HG02852 (cell line): Measurements from ENCODE around the gene TCEA2.
"Not testable (repeated sequence)": the region's sequence is repeated elsewhere in the genome, so short reads cannot be mapped to it uniquely, and the experiment has no call there.

Experiments used
- ATAC-seq: cut with Tn5 transposase; IDR thresholded peaks from one replicate; pipeline ENCODE4 v1.9.1; 2021; ENCODE audit warnings: mild to moderate bottlenecking, moderate library complexity; ENCODE audit not compliant: unreplicated experiment

The TCEA2 gene

DNA sequence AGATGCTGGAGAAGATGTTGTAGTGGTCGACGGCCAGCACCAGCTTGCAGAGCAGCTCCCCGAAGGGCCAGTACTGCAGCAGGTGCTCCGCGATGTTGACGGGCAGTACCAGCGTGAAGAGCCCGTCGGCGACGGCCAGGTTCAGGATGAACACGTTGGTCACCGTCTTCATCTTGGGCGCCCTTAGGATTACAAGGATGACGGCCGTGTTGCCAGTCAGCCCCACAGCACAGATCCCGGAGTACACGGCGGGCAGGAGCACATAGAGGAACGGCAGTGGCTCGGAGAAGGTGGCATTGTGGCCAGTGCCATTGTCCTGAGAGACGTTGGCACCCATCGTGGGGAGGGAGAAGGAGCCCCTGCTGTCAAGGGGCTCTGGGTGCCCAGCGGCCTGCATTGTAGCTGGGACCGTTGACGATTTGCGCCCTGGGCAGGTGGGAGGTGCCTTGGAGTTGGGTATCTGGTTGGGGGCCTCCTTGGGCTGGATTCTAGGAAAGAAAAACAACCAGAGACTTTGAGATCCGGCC is 43.5 kb downstream of the TCEA2 start:
- ATAC-seq: no peak

DNA sequence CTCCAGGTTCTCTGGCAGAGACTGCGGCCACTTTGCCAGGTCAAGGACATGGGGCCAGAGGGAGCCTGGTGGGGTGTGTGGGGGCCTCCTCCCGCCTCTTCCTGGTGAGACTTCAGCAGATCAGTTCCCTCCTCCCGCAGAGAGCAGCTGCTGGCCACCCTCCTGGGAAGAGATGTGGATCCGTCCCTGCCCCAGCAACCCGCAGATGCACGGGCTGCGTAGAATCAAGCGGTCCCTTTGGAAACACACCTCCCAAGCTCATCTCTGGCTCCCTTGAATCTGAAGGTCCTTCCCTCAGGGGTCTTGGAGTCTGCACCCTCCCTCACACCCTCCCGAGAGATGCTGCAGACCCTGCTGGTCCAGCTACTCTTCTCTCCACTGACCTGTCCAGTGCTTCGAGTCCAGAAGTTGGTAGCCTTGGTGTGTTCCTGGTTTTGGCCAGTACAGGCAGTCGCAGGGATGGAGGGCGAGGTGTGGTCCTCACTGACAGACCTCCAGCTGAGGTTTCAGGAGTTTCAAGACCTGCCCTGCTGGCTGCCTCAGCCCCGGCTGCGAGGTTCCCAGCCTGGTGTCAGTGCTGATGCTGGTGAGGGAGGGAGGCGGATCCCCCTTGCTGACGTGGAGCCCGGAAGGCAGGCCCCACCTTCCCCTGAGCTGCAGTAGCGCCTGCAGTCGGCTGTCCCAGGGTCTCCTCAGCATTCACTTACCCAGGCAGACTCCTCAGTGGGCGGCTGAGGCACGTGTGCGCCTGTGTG is 44.2 kb downstream of the TCEA2 start, which contains the start of gene NPBWR2:
TSS of gene NPBWR2 (minus strand) at position 585 of the 755 bp plus-strand sequence. CDS start 734 bp downstream, outside the sequence.
- ATAC-seq: no peak

- ATAC-seq: no peak
Observed at GRCh38 chr20:64107736-64108457, 44.9 kb downstream of the TCEA2 start.

DNA sequence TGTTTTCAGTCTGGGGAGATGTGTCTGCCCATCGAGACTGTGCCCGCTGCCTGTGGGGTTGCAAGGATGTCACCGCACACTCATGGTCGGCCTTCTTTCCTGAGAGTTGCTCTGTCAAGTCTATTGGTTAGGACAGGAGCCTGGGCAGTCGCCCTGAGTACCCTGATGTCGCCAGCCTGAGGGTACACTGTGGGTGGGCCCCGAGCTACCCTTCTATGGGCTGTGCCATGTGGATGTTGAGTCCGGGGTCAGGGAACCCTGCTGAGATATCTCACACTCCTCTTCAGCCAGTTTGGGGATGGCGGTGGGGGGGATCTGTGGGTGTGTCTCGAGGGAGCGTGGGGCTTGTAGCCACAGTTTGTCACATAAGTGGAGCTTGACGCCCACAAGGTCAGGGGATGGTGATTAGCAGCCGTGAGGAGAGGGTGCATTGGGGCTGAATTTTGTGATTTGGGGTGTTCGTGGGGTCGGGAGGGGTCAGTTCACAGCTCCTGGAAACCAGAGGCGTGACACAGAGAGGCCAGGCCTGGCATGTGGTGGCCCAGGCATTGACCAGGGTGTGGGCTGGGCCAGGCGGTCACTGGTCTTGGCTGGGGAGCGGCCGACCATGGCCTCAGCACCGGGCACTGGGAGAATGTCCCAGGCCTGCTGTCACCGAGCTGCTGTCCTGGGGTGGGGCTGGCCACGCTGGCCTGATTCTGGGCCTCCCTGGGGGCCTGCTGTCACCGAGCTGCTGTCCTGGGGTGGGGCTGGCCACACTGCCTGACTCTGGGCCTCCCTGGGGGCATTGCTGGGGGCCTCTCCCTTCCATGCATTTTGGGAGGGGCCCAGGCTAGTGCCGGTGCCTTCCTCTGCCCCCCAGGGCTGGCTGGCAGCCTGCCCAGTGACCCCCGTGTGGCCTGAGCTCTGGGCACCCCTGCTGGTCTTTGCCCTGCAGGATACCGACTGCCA is 46.0 kb downstream of the TCEA2 start:
- no peak for ATAC-seq

DNA sequence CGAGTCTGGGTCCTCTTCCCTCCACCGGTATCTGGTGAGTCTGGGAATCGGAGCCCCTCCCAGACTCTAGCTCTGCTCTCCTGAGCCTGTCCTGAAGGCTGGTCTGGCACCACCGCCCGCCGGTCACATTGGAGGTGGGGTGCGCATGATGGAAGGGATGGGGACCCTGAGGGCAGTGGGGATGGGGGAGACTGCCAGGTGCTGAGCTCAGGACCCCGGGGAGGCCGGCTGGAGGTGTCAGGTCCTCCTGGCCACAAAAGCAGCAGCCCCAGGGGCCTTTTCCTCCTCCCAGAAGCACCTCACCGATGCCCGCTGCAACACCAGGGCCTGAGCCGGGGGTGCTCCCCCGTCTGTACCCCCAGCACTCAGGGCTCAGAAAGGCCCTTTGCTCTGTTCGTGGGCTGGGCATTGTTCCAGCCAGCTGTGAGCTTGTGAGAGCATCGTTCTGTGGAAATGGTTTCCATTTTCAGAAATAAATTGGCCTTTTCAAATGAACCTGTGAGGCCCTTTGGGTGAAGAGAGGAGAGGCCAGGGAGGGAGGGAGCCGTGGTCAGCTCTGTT is 46.9 kb downstream of the TCEA2 start:
- ATAC-seq: no peak

DNA sequence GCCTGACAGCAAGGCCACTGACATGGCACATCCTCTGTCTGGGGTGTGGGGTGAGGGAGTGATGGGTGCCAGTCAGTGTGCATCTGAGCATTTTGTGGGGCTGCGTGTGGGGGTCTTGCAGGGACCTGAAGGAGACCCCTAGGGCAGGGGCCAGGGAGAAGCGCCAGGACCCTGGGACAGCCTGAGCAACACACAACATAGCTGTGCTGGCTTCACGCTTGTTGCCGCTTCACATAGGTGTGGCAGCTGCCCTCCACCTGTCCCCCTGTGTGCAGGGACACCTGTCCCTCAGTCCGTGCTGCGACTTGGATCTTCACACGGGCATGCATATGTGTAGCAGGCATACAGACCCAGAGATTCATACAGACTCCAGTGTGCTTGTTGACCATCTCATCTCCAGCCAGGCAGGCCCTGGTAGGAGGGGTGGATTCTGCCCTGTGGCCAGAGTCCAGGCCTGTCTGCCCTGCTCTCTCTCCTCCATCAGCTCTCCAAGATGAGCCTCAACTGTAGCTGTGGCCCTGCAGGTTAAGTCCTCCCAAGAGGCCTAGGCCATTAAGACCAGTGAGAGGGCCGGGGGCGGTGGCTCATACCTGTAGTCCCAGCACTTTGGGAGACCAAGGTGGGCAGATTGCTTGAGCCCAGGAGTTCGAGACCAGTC is 47.5 kb downstream of the TCEA2 start:
- no peak for ATAC-seq

- no peak for ATAC-seq
Observed at GRCh38 chr20:64111841-64112641, 49.0 kb downstream of the TCEA2 start.

- ATAC-seq: no peak
Observed at GRCh38 chr20:64112691-64113443, 49.9 kb downstream of the TCEA2 start.

DNA sequence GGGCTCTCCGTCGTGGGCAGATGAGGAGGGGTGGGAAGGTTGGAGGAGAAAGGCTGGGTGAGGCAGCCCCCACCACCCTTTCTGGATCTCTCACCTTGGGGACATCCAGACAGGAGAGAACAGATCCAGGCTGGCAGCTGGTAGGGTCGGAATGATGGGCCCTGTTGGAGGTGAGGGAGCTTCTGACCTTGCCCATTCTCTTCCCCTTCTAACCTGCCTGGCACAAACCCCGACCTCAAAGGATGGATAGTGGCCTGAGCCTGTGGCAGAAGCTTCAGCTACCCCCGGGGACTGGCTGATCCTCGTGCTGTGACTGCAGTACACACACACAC is 50.4 kb downstream of the TCEA2 start:
- ATAC-seq: no peak

DNA sequence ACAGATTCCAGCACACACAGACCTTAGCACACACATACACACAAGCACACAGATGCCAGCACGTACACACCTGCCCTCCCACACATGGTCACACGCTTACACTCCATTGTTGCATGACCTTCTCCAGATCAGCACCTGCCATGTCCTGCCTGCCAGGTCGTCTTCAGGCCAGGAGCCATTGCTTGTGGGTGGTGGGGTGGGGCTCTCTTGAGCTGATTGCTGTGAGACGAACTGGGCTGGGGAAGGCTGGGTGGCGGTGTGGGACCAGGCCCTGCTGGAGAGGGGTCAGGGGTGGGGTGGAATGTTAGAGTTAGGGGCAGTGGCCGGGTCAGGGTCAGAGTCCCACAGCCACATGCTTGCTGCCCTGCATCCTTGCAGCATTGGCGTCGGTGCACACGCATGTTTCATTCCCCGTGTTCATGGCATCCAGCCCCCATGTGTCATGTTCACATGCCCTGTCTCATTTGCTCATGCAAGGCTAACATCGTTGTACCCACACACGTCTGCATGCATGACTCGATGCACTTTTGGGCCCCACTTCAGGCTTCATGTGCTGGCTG is 50.9 kb downstream of the TCEA2 start:
- no peak for ATAC-seq

DNA sequence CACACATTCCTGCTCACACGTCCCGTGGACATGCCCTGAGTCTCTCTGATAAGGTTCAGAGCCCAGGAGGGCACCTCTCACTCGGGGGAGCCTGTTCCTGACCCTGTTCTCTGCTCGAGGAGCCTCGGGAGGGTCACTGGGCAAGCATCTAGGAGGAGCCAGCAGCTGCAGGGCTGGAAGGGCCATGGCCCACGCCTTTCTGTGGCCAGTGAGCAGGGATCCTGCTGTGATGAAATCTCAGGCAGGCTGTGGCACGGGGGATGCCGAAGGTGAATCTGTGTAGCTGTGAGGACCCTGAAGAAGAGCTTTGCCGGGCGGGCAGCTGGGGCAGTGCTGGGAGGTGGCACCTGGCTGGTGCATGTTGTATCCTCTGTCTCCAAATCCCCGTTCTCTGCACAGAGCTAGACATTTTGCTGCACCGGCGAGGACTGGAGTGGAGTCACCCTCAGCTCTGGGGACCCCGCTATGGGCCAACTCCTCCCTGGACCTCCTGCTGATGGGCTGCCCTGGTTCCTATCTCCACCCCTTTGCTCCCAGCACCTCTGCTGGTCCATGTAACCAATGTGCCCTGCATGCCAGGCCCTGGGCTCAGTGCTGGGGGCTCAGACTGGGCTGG is 51.5 kb downstream of the TCEA2 start:
- ATAC-seq: no peak

GRCh38 chr20:64115171-64115911 is 52.3 kb downstream of the TCEA2 start:
- no peak for ATAC-seq

- ATAC-seq: no peak
Observed at GRCh38 chr20:64116016-64116415, 53.0 kb downstream of the TCEA2 start.

GRCh38 chr20:64116541-64117431 is 53.8 kb downstream of the TCEA2 start:
- ATAC-seq: no peak

DNA sequence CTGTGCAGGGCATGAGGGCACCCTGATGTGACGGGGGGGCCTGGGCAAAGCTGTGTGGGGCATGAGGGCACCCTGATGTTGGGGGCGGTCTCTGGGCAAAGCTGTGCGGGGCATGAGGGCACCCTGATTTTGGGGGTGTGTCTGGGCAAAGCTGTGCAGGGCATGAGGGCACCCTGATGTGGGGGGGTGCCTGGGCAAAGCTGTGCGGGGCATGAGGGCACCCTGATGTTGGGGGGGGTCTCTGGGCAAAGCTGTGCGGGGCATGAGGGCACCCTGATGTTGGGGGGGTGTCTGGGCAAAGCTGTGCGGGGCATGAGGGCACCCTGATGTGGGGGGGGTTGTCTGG is 54.4 kb downstream of the TCEA2 start:
- not testable (repeated sequence) for ATAC-seq

DNA sequence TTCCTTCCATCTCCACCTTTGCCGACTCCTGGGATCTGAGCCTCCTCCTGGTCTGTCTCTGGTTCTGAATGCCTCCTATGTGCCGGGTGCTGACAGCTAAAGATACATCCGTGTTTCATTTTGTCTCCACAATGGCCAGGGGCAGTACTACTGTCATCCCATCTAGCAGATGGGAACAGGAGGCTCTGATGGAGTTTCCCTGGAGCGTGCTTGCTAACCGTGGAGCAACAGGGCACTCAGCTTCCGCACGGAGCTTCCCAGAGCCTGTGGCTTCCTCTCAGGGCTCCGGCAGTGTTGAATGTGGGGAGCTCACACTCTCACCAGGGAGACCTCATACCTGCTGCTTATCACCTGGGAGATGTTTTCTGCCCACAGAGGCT is 56.3 kb downstream of the TCEA2 start:
- no peak for ATAC-seq
